Subcutaneous adipose tissue (tissue), 4 donors: ENCODE data around the gene VEZT. TPM values are rescaled to one million over a fixed set of nuclear protein-coding genes. Genes with fewer than 3 reads are reported as not detected.

ENCODE experiments used
- total RNA-seq, 4 donors: library from RNA; depleted of rRNA; stranded (reverse); fragments of >200 nt; gene quantifications; one replicate each; pipeline ENCODE4 v1.1.0, GENCODE V29; 2016
- TF ChIP-seq, protein P1 (sequence below): fragments of 450-650 bp; IDR thresholded peaks from one replicate; pipeline ENCODE4 v1.5.1; 2016; ENCODE audit warnings: low read depth, mild to moderate bottlenecking, control low read depth, antibody characterized with exemption, moderate library complexity

The VEZT gene
- total RNA-seq, 4 donors from 2014 or later = 50.5 to 78.0 (median 61.9) TPM

DNA sequence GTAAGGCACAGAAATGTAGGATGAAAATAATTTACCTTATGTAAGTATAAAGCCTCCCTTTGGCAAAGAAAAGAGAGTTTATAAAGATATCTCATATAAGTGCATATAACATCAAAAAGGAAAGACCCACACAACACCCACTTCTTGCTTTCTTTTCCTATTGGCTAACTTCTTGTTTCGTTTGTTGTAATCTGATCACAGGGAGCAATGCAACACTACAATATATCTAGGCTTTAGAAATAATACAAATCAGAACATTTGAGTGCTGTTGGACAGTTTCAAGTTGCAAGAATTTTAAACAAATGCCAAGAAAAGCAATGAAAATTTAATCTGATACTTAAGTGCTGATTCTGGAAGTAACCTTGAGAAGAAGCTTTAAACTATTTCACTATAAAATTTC is 1.7 kb upstream of the VEZT start:
- TF ChIP-seq, protein P1, sequence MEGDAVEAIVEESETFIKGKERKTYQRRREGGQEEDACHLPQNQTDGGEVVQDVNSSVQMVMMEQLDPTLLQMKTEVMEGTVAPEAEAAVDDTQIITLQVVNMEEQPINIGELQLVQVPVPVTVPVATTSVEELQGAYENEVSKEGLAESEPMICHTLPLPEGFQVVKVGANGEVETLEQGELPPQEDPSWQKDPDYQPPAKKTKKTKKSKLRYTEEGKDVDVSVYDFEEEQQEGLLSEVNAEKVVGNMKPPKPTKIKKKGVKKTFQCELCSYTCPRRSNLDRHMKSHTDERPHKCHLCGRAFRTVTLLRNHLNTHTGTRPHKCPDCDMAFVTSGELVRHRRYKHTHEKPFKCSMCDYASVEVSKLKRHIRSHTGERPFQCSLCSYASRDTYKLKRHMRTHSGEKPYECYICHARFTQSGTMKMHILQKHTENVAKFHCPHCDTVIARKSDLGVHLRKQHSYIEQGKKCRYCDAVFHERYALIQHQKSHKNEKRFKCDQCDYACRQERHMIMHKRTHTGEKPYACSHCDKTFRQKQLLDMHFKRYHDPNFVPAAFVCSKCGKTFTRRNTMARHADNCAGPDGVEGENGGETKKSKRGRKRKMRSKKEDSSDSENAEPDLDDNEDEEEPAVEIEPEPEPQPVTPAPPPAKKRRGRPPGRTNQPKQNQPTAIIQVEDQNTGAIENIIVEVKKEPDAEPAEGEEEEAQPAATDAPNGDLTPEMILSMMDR = no peak

DNA sequence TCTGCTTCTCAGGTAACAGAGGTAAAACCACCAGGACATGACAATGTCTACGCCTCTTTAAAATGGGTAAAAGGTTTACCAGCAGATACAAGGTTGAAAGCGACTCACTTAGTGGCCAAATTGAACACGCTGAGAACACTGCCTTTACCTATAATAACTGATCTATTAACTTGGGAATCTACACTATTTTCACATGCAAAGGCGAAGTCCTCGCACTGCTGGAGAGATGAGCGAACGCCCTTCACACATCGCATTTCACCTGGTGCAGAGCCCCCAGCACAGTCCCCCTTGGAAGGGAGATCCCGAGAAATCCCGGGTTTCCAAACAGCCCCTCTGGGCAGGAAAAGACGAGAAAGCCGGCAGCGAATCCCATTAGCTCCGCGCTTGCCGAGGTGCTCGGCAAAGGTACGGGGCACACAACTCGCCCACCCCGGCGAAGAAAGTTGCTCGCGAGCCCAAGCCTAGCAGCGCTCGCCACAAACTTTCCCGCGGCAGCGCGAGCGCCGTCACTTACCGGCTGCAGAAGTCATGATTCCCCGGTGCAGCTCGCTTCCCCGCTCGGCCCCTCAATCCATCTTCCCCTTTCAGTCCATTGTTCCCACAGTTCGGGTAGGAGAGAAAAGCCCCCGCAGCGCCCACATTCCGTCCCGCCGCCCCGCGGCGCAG is 763 bp upstream of the VEZT start:
- TF ChIP-seq, protein P1 = no peak

DNA sequence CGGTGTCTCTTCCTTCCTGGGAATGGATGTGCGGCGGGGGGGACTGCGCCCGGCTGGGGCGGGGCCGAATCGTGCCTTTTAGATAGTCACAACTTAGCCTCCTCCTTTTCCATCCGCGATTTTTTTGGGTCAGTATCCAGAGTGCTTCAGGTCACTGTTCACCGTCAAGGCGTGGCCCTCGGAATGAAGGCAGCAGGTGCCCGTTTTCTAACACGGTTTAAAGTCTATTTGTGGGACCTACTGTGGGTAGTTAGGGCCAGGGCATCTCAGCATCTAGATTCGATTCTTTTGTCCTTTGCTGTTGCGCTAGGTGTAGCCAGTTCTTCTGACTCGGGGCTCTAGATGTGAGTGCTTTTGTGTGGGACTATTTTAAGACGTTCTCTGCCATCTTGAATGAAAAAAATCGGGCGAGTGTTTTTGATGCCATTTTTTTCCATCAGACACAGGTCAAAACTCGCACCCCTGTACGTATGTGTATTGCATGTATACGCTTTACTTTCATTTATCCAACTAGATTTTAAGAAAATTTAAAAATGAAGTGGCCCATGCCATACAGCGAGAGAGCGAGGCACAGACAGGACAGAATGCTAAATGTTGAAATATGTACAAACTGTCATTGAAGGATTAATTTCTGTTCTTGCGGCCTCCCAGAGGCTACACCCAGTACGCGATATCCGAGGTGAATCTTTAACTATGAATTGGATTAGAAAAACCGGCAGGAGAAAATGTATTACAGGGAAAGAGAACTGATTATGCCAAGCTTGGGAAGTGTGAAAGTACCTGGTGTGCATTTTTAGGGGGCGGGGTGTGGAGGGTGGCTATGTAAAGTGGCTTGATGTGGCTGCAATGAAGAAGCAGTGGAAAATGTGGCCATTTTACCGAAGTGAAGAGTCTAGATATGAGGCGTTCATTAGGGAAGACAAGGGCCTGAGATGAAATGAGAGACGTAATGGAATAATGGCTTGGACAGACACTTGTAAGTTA is 835 bp downstream of the VEZT start:
- TF ChIP-seq, protein P1 = no peak

DNA sequence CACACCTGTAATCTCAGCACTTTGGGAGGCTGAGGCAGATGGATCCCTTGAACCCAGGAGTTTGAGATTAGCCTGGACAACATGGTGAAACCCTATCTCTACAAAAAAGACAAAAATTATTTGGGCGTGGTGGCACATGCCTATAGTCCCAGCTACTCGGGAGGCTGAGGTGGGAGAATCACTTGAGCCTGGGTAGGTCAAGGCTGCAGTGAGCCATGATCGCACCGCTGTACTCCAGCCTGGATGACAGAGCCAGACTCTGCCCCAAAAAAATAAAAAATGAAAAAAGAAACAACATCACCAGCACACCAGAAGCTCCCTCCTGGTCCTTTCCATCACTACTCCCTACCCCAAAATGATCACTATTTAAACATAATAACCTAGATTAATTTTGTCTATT is 2.6 kb downstream of the VEZT start:
- TF ChIP-seq, protein P1 = no peak

DNA sequence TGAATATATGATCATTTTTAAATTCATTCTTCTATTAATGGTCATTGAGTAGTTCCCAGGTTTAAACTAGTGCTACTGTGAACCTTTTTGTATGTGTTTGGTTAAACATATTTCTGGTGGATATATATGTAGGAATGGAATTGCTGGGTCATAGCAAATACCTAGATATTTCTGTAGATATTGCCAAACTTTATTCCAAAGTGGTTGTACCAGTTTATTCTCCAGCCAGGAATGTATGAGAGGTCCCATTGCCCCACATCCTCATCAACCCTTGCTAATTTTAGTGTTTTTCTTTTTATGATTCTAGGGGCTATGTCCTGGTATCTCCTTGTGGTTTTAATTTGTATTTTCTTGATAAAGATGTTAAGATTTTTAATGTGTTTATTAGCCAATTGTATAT is 3.1 kb downstream of the VEZT start:
- TF ChIP-seq, protein P1 = no peak

DNA sequence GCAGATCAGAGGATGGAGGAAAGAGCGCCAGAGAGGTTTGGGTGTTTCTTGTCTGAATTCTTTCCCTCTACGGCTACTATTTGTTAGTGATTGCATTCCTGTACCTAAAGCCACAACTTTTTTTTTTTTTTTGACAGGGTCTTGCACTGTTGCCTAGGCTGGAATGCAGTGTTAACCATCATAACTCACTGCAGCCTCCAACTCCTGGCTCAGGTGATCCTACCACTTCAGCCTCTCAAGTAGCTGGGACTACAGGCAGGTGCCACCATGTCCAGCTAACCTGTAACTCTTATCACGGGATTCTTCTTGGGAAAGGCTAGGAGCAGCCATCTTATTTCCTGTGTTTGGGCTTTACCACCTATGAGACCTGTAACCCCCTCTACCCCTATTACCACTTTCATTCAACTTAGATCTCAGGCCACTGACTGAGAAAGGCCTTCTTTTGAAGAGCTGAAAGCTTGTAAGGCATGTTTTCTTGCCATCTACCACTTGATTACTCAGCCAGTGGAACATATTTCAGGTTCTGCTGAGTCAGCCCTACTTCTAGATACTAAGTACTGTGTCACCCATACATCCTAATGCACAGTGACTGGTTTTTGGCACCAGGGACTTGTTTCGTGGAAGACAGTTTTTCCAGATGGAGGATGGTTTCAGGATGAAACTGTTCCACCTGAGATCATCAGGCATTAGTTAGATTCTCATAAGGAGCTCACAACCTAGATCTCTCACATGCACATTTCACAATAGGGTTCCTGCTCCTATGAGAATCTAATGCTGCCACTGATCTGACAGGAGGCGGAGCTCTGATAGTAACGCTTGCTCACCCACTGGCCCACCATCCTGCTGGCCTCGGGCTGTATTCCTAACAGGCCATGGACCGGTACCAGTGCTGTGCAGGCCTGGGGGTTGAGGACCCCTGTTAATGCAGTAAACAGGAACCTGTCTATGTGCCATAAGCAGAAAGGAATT is 6.9 kb downstream of the VEZT start:
- TF ChIP-seq, protein P1 = no peak
